GM12878 (cell line): ENCODE measurements around the gene PUS7L.

ENCODE experiments used
- JUNB ChIP-seq: IDR thresholded peaks from 2 replicates; pipeline ENCODE4 v1.6.1; 2016; ENCODE audit warnings: antibody characterized with exemption, mild to moderate bottlenecking
- NR2C1 ChIP-seq: fragments of 450-650 bp; IDR thresholded peaks from 2 replicates; pipeline ENCODE4 v1.6.1; 2017; ENCODE audit warnings: antibody characterized with exemption, mild to moderate bottlenecking, moderate library complexity
- PAX8 ChIP-seq: fragments of 450-650 bp; IDR thresholded peaks from 2 replicates; pipeline ENCODE4 v1.6.1; 2017; ENCODE audit warnings: mild to moderate bottlenecking, moderate library complexity
- POLR2A ChIP-seq: IDR thresholded peaks from 2 replicates; pipeline ENCODE4 v1.6.1; 2011; ENCODE audit warnings: low read depth, mild to moderate bottlenecking, low read length
- RB1 ChIP-seq: fragments of 450-650 bp; formaldehyde crosslinking; IDR thresholded peaks from 2 replicates; pipeline ENCODE4 v1.6.1; 2017; ENCODE audit warnings: mild to moderate bottlenecking, borderline replicate concordance
- SMC3 ChIP-seq: IDR thresholded peaks from 2 replicates; pipeline ENCODE4 v1.6.1; 2011; ENCODE audit warnings: low read length, improper control_type of control experiment, borderline replicate concordance
- STAT1 ChIP-seq: fragments of 450-650 bp; conservative IDR thresholded peaks from 2 replicates; pipeline ENCODE4 v1.6.1; 2014; ENCODE audit warnings: antibody characterized with exemption, mild to moderate bottlenecking
- TAF1 ChIP-seq: IDR thresholded peaks from 2 replicates; pipeline ENCODE4 v1.6.1; 2011; ENCODE audit warnings: mild to moderate bottlenecking, low read depth, low read length, borderline replicate concordance
- TF ChIP-seq, protein P1 (sequence below), 3 experiments: IDR thresholded peaks in 2 of 3; conservative IDR thresholded peaks in 1 of 3; 2 replicates each; pipeline ENCODE4 v1.5.1; 2011; ENCODE audit warnings: low read depth in 3 of 3, low read length in 3 of 3, mild to moderate bottlenecking in 3 of 3, control low read depth in 2 of 3, moderate library complexity in 2 of 3, inconsistent platforms in 1 of 3, mixed read lengths in 1 of 3; ENCODE audit not compliant: control insufficient read depth in 2 of 3, insufficient read depth in 1 of 3; ENCODE audit errors: extremely low read depth in 1 of 3
- TF ChIP-seq, protein P2 (sequence below): fragments of 450-650 bp; IDR thresholded peaks from 2 replicates; pipeline ENCODE4 v1.6.1; 2017; ENCODE audit warnings: mild to moderate bottlenecking, moderate library complexity

DNA sequence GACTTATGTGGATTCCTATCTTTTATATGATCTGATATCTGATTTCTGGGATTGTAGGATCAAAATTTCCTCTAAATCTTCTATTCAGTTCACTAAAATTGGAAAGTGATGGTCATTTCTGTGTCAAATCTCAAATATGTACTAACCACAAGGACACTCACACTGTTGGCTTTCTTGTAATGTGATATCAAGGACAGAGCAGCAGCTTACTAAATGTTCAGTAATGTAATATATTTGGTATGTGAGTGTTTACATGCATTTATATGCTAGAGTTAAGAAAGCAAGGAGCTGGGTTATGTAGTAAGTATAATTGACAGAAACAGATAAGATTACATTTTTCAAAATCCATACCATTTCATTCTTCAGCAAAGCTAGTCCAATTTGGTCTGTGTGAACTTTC lies 16.5 kb downstream of the PUS7L start:
- TF ChIP-seq RB1 (no peak), TAF1 (no peak), POLR2A (no peak), NR2C1 (no peak), SMC3 (no peak), STAT1 (no peak), JUNB (no peak), PAX8 (no peak)
- TF ChIP-seq, protein P1, sequence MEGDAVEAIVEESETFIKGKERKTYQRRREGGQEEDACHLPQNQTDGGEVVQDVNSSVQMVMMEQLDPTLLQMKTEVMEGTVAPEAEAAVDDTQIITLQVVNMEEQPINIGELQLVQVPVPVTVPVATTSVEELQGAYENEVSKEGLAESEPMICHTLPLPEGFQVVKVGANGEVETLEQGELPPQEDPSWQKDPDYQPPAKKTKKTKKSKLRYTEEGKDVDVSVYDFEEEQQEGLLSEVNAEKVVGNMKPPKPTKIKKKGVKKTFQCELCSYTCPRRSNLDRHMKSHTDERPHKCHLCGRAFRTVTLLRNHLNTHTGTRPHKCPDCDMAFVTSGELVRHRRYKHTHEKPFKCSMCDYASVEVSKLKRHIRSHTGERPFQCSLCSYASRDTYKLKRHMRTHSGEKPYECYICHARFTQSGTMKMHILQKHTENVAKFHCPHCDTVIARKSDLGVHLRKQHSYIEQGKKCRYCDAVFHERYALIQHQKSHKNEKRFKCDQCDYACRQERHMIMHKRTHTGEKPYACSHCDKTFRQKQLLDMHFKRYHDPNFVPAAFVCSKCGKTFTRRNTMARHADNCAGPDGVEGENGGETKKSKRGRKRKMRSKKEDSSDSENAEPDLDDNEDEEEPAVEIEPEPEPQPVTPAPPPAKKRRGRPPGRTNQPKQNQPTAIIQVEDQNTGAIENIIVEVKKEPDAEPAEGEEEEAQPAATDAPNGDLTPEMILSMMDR (IDR thresholded peaks at IDR 0.05 in 2 of 3, conservative IDR thresholded peaks at IDR 0.05 in 1 of 3; ENCODE audit: control insufficient read depth in 2 of 3, extremely low read depth in 1 of 3, insufficient read depth in 1 of 3, low read depth in 3 of 3, low read length in 3 of 3) = no peak
- TF ChIP-seq, protein P2, sequence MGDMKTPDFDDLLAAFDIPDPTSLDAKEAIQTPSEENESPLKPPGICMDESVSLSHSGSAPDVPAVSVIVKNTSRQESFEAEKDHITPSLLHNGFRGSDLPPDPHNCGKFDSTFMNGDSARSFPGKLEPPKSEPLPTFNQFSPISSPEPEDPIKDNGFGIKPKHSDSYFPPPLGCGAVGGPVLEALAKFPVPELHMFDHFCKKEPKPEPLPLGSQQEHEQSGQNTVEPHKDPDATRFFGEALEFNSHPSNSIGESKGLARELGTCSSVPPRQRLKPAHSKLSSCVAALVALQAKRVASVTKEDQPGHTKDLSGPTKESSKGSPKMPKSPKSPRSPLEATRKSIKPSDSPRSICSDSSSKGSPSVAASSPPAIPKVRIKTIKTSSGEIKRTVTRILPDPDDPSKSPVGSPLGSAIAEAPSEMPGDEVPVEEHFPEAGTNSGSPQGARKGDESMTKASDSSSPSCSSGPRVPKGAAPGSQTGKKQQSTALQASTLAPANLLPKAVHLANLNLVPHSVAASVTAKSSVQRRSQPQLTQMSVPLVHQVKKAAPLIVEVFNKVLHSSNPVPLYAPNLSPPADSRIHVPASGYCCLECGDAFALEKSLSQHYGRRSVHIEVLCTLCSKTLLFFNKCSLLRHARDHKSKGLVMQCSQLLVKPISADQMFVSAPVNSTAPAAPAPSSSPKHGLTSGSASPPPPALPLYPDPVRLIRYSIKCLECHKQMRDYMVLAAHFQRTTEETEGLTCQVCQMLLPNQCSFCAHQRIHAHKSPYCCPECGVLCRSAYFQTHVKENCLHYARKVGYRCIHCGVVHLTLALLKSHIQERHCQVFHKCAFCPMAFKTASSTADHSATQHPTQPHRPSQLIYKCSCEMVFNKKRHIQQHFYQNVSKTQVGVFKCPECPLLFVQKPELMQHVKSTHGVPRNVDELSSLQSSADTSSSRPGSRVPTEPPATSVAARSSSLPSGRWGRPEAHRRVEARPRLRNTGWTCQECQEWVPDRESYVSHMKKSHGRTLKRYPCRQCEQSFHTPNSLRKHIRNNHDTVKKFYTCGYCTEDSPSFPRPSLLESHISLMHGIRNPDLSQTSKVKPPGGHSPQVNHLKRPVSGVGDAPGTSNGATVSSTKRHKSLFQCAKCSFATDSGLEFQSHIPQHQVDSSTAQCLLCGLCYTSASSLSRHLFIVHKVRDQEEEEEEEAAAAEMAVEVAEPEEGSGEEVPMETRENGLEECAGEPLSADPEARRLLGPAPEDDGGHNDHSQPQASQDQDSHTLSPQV = no peak
